GM12864 (cell line): Measurements from ENCODE around the gene P2RX7.
"Not testable (repeated sequence)": the region's sequence is repeated elsewhere in the genome, so short reads cannot be mapped to it uniquely, and the experiment has no call there.

Experiments used
- DNase-seq: peaks from one replicate; pipeline ENCODE4 v3.0.0-alpha.2; 2011; ENCODE audit warnings: low read depth
- H3K4me3 ChIP-seq: 2 replicates; pipeline ENCODE4 v1.5.1; 2011; ENCODE audit warnings: mild to moderate bottlenecking, low read depth, low read length, control low read depth
- TF ChIP-seq, protein P1 (sequence below): IDR thresholded peaks from 2 replicates; pipeline ENCODE4 v1.5.1; 2011; ENCODE audit warnings: low read depth, mild to moderate bottlenecking, moderate library complexity, low read length, control low read depth, inconsistent platforms; ENCODE audit errors: missing control alignments

The P2RX7 gene

DNA sequence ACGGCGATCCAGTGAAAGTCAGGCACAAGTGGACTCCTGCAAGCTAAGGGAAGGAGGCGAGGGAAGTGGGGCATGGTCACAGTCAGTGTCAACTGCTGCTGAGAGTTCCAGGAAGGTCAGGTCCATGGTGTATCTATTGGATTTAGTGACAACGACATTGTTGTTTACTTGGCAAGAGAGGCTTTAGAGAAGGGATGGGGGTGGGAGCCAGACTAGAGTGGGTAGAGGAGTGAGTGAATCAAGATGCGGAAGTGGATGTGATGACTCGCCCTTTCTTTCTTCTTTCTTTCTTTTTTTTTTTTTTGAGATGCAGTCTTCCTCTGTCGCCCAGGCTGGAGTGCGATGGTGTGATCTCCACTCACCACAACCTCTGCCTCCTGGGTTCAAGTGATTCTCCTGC is 12.5 kb downstream of the P2RX7 start:
- no peak for DNase-seq
- no peak overlapping the region for H3K4me3 ChIP-seq
- TF ChIP-seq, protein P1, sequence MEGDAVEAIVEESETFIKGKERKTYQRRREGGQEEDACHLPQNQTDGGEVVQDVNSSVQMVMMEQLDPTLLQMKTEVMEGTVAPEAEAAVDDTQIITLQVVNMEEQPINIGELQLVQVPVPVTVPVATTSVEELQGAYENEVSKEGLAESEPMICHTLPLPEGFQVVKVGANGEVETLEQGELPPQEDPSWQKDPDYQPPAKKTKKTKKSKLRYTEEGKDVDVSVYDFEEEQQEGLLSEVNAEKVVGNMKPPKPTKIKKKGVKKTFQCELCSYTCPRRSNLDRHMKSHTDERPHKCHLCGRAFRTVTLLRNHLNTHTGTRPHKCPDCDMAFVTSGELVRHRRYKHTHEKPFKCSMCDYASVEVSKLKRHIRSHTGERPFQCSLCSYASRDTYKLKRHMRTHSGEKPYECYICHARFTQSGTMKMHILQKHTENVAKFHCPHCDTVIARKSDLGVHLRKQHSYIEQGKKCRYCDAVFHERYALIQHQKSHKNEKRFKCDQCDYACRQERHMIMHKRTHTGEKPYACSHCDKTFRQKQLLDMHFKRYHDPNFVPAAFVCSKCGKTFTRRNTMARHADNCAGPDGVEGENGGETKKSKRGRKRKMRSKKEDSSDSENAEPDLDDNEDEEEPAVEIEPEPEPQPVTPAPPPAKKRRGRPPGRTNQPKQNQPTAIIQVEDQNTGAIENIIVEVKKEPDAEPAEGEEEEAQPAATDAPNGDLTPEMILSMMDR, result no peak

DNA sequence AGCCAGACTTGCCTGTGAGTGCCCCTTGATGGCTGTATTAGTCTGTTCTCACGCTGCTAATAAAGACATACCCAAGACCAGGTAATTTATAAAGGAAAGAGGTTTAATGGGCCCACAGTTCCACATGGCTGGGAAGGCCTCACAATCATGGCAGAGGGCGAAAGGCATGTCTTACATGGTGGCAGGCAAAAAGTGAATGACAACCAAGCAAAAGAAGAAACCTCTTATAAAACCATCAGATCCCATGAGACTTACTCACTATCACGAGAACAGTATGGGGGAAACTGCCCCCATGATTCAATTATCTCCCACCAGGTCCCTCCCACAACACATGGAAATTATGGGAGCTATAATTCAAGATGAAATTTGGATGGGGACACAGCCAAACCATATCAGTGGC is 16.6 kb downstream of the P2RX7 start:
- not testable (repeated sequence) for DNase-seq

DNA sequence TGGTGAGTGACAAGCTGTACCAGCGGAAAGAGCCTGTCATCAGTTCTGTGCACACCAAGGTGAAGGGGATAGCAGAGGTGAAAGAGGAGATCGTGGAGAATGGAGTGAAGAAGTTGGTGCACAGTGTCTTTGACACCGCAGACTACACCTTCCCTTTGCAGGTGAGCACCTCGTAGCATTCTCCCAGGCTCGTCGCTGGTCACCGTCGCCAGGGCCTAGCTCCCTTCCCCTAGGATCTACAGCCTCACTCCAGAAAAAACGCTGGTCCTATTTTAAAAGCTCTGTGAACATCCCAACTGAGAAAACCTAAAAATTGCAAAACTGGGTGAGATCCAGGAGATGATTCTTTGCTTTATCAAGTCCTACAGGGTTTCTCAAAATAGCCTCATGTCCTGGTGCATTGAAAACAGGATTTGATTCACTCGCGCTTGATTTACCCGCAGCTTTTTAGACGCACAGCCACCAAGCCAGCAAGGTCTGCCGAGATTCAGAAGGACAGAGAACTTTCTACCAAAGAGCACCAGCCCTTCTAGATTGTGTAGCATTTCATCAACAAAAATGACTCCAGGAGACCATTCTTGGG is 22.2 kb downstream of the P2RX7 start:
- DNase-seq, result no peak
- no peak overlapping the region for H3K4me3 ChIP-seq
- TF ChIP-seq, protein P1, result no peak

More for the DNA sequence above, 16.6 kb downstream of the P2RX7 start:
- not testable (repeated sequence) for H3K4me3 ChIP-seq

DNA sequence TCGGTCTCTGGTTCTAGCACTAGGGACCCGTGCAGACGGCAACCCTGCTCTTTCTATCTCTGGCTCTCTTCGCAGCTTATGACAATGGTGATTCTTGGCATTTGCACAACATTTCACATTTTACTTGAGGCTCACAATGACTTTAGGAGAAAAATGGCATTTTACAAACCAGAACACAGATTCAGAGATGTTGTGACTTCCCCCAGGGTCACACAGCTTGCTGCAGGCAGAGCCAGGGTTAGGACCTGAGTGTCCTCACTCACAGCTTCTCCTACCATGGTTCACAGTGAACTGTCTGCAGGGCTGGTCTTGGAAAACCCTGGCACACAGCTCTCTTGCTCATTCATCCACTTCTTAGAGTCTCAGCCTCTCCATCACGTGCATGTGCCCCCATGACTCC is 23.7 kb downstream of the P2RX7 start:
- TF ChIP-seq, protein P1, result no peak
- no peak for DNase-seq
- no peak overlapping the region for H3K4me3 ChIP-seq

DNA sequence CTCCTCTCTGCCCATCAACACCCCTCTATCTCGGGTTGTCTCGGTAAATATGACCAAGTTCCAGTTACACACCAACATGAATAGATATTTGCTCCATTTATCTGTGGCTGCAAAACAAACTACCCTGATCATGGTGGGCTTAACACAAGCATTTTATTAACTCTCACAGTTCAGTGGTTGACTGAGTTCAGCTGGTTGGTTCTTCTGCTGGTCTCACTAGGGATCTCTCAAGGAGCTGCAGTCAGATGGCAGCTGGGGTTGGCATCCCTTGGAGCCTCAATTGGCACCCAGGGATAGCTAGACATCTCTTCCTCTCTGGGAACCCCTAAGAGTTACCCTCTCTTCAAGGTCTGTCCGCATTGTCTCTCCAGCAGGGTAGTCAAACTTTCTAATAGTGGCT is 25.4 kb downstream of the P2RX7 start:
- H3K4me3 ChIP-seq, result no peak overlapping the region
- TF ChIP-seq, protein P1, result no peak
- DNase-seq, result no peak

DNA sequence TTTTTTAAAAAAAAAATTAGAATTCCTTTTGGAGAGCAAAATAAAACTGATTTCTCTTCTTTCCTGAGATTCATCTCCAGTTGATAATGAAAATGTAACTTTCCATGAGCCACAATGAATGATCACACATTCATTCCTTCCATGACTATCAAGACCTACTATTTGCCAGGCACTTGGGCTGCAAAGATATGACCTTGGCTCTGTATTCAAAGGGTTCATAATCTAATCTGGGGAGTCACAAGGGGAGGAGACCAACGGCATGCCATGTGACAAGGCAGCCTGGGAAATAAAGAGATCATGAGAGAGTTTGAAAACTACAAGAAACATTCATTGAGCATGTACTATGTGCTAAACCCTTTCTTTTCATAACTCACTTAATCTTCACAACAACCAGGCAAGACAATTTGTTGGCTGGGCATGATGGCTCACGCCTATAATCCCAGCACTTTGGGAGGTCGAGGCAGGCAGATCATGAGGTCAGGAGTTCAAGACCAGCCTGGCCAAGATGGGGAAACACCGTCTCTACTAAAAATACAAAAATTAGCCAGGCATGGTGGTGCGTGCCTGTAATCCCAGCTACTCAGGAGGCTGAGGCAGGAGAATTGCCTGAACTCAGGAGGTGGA is 26.2 kb downstream of the P2RX7 start:
- DNase-seq, H3K4me3 ChIP-seq: not testable (repeated sequence)

DNA sequence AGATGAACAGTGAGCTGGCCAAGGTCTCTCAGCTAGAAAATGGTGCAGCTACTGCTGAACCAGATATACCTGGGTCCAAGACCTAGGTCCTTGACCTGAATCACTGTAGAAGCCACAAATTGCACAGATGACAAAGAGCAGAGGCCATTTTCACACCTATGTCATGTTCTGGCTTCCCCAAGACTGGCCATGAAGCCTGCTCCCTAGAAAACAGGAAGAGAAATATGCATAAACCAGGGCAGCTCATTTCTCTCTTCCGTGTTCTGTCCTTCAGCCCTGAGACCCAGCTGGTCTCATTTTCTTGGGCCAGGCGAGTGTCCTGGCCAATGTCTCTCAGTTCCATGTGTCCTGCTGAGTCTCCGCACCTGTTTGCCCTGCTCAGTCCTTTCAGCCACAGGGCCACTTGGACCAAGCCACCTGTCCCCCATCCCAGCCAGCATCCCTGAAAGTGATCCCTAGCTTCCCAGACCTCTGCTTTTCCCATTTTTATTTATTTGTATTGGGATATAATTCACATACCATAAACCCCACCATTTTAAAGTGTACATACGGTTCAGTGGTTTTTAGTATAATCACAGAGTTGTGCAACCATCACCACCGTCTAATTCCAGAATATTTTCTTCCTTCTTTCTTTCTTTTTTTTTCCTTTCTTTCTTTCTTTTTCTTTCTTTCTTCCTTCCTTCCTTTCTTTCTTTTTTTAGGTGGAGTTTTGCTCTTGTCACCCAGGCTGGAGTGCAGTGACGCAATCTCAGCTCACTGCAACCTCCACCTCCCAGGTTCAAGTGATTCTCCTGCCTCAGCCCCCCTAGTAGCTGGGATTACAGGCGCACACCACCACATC is 27.0 kb downstream of the P2RX7 start:
- no peak overlapping the region for H3K4me3 ChIP-seq
- DNase-seq, result no peak
- TF ChIP-seq, protein P1, result no peak
